ENCODE results near the gene SP4.

SP4 gene

DNA sequence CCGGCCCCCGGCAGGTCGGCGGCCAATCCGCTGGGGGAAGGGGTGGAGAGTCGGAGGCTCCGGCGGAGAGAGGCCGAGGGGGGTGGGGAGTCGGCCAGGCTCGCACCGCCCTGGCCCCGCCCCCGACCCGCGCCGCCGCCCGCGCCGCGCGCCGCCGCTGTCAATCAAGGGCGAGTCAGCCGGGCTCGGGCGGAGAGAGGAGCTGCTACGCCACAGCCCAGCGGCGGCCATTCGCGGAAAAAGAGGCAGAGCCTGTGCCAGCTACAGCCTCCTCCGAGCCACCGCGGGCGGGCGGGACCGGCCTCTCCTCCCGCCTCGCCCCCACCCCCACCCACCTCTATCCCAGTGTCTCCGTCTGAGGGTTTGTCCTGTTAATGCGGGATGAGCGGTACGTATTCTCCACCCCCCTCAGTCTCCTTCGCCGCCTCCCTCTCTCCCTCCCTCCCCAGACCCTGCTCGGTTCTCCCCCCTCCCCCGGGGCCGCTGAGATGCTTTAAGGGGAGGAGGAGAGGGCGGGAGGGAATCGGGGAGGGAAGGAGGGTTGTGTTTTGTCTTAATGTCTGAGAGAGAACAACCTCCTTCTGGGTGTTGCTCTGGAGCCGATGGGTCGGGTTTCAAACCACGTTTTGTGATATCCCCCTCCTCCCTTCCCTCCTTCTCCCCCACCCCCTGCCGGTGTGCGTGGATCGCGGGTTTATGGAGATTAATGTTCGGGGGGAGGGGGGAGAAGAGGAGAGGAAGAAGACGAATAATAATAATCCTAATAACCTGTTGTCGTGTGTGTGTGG, at the start of gene SP4:
TSS of gene SP4 (plus strand) at position 213 of the 788 bp plus-strand sequence. CDS start at position 382, 169 bp downstream.
- peak; percentile 90 for DNase-seq (ENCODE audit: low read depth)

DNA sequence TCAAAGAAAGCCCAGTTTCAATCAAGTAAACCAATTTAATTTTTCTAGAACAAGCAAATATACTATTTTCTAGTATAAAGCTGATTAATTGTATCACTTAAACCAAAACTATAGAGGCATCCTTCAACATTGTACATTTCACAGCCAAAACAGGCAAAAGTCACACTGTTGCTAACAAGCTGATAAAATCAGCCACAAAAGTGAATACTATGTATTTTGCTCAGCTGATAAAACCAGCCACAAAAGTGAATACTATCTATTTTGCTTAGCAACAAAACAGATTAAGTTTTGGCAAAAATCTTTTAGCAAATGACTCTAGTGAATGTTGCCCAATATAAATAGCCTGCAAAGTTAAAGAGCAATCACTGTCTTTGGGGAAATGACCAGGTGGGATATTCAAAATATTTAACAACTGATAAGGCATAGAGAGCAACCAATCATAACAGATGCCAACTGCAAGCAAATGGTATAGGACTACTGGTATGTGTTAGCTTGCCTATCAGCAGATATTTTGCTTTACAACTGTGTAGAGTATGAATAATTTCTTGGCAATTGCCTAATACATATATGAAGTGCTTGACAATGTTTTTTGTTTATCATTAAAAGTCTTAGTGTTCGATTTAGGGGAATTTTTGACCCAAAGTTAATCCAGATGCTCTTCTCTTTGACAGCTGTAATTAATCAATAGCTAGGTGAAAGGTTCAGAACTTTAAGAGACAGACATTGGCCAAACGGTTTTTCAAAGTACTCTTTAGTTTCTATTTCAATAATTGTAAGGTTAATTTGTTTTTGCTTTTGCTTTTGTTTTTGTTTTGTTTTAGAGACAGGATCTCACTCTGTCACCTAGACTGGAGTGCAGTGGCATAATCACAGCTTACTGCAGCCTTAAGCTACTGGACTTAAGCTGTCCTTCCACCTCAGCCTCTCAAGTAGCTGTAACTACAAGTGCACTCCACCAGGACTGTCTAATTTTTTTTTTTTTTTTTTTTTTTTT, 44.4 kb upstream of the SP4 start:
- DNase-seq (ENCODE audit: low read depth), result no peak

DNA sequence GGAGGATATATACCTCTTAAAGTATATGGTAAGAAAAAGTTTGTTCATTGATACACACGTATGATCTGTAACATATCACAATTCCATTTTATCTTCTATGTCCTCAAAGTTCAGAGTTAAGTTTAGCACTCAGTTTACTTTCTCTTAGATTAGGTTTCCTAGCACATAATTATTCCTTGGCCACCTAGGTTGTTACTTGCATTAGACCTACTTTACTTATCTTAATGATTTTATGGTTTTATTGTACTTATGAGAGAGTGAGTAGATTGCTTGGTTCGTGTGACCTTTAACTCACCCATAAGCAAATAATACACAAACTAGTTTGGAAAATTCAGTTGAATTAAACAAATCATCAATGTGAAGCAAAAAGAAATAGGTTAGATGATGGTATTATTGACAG, 33.9 kb upstream of the SP4 start:
- DNase-seq (ENCODE audit: low read depth), result no peak

DNA sequence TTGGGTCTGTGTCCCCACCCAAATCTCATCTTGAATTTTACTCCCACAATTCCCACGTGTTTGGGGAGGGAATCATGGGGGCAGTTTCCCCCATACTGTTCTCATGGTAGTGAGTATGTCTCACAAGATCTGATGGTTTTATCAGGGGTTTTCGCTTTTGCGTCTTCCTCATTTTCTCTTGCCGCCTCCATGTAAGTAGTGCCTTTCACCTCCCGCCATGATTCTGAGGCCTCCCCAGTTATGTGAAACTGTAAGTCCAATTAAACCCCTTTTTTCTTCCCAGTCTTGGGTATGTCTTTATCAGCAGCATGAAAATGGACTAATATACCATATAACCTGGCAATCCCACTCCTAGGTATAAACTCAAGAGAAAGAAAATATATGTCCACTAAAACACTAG, 25.9 kb upstream of the SP4 start:
- no peak for DNase-seq (ENCODE audit: low read depth)

DNA sequence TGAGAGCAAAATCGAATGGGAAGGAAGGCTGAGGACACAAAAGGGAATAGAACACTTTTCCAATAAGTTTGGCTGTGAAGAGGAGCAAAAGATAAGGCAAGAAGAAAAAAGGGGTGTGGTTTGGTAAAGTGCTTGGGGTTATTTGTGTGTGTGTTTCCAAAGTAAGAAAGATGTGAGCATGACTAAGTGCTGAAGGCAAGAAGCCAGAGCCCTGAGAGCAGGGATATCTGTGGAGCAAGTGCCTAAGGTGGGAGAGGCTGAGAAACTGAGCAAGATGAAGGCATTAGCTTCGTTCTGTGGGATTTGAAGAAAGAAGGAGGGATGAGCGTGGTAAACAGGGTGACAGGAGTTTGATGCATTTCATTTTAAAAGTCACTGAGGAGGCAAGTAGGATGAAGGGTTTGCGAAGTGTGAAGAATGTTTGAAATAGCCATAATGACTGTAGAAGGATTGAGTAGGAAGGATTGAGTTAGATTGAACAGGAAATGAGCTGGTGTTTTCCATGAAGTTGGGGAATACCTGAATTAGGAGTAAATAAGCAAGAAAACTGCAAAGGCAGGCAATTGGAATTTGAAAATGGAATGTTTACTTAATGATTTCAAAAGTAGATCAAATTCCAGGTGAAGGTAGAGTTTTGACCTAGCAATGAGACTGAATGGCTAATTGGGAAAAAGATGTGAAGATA, 19.9 kb upstream of the SP4 start:
- no peak for DNase-seq (ENCODE audit: low read depth)

DNA sequence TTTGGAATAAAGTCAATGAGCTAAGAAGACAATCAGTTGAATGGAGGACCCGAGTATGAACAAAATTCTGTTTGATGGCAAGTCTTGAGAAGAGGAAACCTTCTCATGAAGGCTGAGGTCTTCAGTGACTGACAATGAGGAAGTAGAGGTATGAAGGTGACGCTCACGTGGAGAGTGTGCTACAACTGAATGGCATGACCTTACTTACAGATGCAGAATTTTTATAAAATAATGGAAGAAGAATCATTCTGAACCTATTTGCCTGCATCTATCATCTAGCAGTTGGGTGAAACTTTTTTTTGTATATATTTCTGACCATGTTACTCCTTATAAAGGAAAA, 19.4 kb upstream of the SP4 start:
- DNase-seq (ENCODE audit: low read depth), result no peak

DNA sequence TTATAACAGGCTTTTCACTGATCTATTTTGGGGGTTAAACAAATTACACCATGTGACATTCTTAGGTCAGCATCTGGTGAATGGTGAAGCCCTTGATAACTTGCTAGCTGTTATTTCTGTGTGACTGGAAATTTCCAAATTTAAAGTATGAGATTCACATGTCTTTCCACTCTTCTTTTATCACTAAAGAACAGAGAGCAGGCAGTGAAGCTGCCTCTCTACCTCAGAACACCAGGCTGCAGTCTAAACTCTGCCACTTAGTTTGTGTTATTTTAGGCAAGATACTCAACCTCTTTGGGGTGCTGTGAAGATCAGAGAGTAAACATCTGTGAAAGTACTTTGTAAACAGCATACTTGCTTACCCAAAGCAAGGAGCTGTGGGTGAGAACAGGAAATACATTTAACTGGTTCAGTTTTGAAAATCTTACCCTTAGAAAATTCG, 15.5 kb upstream of the SP4 start:
- no peak for DNase-seq (ENCODE audit: low read depth)

DNA sequence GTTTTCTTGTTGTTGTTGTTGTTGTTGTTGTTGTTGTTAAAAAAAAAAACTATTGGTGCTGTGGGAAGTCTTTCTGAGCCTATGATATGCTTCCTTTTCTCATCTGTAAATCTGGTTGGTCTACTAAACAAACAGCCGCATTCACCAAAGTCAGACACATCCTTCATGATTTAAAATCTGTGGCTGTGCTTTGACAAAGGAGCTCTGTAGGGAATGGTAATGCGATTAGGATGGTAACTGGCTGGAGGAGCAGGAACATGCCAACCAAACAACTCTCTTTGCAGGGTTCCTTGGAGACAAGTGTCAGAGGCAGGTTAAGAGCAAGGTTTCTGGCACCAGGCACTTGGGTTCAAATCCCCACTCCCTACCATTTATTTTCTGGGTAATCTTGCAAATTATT, 14.9 kb upstream of the SP4 start:
- DNase-seq (ENCODE audit: low read depth), result no peak

DNA sequence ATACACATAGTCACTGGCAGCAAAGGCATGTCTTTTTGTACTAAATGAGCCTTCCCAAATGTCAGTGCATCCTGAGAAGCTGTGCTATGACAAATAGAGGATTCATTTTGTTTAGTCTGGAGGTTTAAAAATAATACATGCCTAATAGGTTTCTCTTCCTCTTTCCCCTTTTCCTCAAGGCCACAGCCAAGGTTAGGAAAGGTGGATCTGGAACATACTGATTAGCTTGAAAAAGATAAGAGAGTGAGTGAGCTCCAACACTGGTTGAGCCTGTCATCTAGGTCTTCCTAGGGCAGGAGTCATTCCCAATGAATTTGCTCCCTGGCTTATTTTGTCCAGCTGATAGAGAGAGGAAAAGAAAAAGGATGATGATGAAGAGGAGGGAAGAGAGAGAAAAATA, 14.4 kb upstream of the SP4 start:
- DNase-seq (ENCODE audit: low read depth), result no peak

DNA sequence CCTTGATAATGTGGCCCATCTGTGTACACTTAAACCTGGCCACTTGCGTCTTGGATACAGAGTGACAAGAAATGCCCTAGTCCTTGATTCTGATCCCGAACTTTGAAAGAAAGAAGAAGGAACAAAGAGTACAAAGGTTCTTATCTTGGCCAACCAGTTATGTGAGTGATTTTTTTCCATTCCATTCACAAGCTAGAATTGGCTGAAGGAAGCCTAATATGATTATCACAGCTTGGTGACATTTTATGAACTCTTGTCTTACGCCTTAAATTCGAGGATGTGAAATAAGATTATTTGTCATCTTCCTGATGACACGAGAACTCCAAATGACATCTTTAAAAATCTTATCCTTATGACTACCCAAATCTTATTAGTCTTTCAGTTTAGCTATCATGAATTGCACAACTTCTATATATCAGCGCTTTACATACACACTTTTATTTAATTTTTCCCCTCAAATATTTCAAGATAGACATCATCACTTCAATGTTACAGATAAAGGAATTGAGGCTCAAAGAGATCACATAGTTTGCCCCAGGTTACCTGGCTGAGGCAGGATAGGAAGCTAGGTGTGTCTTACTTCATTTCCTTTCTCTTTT, 13.0 kb upstream of the SP4 start:
- no peak for DNase-seq (ENCODE audit: low read depth)

DNA sequence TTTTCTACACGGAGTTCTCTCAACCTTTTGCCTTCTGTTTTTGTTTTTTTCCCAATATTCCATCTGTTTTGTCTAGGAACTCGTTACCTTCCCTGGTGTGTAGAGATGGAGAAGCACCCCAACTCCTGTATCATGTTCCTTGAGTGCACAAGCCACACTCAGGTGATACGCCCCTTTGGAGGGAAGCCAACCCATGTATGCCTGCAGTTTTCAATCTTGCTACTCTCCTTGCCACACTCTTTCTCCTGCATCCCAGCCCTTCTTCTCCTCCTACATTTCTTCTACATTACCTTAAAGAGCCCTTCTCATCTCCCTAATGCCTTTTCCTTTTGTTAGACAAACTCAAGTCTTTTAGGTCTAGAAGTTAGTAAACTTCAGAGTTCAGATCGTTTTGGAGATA, 10.2 kb upstream of the SP4 start:
- no peak for DNase-seq (ENCODE audit: low read depth)

DNA sequence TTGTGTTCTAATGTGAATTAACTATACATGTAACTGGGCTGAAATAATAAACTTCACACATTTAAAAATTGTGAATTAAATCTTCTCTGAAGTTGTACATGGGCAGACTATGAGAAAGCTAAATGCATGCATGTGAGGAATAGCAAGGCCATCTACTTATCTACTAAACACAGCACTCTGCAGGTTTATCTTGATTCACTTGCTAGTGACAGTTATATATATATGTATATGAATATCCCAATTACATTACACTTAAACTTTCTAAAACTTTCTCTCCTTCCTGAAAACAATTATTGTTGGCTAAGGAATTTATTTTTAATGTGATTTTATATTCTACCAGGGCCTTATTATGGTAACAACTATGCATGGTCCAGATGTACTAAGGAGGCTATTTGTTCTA, 5.1 kb upstream of the SP4 start:
- no peak for DNase-seq (ENCODE audit: low read depth)

DNA sequence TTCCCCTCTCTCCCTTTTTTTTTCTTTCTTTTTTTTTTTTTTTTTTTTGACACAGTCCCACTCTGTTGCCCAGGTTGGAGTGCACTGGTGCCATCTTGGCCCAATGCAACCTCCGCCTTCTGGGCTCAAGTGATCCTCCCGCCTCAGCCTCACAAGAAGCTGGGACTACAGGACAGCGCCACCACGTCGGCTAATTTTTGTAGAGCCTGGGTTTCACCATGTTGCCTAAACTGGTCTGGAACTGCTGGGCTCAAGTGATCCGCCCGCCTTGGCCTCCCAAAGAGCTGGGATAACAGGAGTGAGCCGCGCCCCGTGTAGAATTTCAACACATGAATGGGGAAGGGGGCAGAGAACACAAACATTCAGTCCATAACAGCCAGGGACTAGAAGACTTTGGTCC, 2.6 kb upstream of the SP4 start:
- DNase-seq (ENCODE audit: low read depth), result no peak

DNA sequence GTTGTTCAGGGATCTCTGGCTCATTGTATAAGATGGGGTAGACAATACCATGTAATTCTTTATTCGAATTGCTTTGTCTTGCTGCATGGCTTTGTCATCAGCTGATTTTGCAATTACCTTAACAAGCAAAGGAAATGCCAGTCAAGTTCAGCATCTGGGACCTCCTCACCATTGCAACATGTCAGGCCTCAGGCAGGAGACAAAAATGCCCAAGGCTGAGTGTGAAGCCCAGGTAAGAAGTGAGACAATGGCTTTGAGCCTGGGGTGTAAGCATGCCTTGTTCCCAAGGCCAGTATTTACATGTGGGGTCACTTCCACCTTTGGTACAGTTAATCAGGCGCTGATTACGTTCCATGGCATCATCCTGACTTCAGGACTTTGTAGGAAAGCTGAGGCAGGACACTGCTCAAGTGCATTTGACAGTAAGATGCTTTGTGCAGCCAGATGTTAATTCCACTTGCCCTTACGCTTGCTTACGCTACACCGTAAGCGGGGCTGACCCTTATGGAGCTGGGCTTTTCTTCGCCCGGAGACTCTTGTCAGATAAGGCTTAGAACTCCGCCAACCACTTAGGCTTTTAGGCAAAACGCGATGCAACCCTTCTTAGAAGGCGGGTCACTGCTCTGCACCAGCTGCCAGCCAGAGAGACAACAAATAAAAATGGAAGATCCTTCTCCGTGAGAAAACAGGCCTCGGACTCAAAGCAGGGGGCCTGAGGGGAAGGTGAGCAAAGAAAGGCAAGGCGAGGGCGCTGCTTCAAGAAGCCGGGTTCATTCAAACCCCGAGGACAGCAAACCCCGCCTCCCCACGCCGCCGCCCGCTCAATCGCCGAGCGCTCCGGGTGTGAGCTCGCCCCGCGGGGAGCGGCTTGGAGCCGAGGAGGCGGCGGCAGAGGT, 1.3 kb upstream of the SP4 start:
- DNase-seq (ENCODE audit: low read depth), result no peak

DNA sequence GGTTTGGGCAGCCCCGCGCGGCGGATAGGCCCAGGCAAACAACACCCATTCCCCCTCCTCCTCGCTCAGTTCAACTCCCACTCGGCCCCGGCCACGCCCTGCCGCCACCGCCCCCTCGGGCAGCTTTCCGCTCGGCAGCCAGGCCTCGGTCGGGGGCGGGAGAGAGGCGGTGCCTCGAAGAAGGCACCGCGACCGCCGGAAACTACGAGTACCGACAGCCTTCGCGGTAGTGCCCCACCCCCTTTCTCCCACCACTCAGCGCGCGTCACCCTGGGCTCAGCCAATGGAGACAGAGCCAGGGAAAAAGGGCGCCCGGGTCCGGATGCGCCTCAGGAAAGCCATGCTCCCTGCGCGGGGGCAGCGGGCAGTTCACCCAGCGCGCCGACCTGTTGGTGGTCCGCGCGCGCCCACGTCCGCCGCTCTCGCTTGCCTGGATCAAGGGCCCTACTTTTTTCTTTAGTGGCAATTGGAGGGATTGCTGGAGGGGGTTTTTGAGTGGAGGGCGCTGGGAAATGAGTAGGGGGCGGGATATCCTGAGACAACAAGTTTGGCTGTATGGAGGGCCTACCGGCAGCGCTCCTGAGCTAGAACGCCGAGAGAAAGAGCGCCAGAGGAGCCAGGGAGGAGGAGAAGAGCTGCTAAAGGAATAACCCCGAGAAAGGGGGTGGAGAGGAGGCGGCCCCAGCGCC, 557 bp upstream of the SP4 start:
- DNase-seq (ENCODE audit: low read depth), result peak; percentile 98

DNA sequence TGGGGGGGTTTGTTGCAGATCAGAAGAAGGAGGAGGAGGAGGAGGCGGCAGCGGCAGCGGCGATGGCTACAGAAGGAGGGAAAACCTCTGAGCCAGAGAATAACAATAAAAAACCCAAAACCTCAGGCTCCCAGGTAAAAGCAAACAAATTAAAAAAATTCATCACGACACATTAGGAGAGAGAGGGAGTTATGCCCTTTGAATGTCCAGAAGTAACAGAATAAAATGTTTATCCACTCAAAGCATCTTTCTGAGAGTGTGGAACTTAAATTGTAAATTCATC, 717 bp downstream of the SP4 start:
- no peak for DNase-seq (ENCODE audit: low read depth)

DNA sequence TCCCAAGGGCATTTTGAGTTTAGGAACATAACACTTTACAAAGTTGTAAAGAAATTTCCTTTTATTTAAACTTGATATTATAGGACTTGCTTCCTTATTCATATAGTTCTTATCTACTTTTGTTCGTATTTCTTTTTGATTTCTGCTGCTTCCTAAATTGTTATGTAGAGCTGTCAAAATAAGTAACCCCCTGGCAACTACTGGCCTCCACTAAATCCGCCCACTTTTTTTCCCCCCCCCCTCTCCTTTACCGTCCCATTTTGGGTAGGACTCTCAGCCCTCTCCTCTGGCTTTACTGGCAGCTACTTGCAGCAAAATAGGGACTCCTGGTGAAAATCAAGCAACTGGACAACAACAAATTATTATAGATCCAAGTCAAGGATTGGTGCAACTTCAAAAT, 1.1 kb downstream of the SP4 start:
- DNase-seq (ENCODE audit: low read depth), result no peak

DNA sequence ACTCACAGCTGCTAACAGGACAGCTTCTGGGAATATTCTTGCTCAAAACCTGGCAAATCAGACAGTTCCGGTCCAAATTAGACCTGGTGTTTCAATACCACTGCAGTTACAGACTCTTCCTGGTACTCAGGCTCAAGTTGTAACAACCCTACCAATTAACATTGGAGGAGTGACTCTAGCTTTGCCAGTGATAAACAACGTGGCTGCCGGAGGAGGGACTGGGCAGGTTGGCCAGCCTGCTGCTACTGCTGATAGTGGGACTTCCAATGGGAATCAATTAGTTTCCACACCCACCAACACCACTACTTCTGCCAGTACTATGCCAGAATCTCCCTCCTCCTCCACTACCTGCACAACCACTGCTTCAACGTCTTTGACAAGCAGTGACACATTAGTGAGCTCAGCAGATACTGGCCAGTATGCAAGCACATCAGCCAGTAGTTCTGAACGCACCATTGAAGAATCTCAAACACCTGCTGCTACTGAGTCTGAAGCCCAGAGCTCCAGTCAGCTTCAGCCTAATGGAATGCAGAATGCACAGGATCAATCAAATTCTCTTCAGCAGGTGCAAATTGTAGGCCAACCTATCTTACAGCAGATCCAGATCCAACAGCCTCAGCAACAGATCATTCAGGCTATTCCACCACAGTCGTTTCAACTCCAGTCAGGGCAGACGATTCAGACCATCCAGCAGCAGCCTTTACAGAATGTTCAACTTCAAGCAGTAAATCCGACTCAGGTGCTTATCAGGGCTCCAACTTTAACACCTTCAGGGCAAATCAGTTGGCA, 2.1 kb downstream of the SP4 start:
- no peak for DNase-seq (ENCODE audit: low read depth)

DNA sequence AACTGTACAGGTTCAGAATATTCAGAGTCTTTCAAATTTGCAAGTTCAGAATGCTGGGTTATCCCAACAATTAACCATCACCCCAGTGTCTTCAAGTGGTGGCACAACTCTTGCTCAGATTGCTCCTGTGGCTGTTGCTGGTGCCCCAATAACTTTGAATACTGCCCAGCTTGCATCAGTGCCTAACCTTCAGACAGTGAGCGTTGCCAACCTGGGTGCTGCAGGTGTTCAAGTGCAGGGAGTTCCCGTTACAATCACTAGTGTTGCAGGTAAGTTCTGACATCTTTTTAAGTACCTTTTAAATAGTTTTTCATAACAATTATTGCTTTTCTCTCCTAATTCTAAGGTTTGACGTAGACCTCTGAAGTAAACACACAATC, 2.7 kb downstream of the SP4 start:
- DNase-seq (ENCODE audit: low read depth), result no peak

All from stimulated activated CD8-positive, alpha-beta memory T cell treated with anti-CD3 and anti-CD28 coated beads, Interleukin-12 subunit alpha, Interleukin-12 subunit beta, amount 100 ng/mL, for 1 hour (primary cell).